ENCODE measurements around the gene CDC23.

DNA sequence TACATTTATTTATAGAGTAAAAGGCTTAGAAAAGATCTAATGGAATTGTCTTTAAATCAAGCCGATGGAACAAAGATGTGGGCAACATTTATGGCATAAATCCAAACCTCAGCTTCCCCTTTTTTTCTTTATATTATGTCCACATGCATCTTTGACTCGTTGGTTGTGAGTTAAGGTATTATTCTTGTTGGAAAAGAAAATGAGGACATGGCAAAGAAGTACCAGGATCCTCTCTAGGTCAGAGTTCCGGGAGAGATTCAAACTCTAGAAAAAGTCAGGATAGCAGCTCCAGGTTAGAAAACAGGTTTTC, 73.4 kb downstream of the CDC23 start:
- TF ChIP-seq EZH2 (IDR thresholded peaks at IDR 0.05; ENCODE audit: borderline replicate concordance, insufficient read depth, low read depth, low read length, poor library complexity, severe bottlenecking) (no peak), CTCF (IDR thresholded peaks at IDR 0.05) (no peak)
